WI38 (cell line): ENCODE measurements around the gene TTC9C.

Experiments
- H3K4me3 ChIP-seq: 2 replicates; pipeline ENCODE4 v1.5.1; 2011; ENCODE audit warnings: low read depth, mild to moderate bottlenecking, control low read depth, low read length
- TF ChIP-seq, protein P1 (sequence below): IDR thresholded peaks from 2 replicates; pipeline ENCODE4 v1.5.1; 2012; ENCODE audit warnings: low read depth, mild to moderate bottlenecking, control low read depth, low read length

Gene TTC9C

DNA sequence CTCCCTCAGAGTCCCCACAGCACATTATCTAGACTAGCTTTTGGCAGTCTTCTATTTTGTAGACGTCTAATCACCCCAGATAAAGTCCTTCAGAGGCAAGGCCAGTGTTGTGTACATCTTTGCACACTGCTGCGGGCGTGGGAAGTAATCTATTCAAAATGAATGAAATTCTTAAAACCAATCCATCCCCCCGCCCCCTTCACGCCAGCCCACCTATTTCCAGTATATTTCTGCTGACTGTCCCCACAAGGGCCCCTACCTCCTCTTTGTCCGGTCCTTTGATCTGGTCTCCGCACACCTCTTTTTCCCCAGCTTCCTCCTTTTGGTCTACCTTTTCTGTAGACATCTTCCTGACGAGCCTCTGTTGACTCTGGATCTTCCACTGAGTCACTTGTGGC lies 21.4 kb upstream of the TTC9C start:
- TF ChIP-seq, protein P1, sequence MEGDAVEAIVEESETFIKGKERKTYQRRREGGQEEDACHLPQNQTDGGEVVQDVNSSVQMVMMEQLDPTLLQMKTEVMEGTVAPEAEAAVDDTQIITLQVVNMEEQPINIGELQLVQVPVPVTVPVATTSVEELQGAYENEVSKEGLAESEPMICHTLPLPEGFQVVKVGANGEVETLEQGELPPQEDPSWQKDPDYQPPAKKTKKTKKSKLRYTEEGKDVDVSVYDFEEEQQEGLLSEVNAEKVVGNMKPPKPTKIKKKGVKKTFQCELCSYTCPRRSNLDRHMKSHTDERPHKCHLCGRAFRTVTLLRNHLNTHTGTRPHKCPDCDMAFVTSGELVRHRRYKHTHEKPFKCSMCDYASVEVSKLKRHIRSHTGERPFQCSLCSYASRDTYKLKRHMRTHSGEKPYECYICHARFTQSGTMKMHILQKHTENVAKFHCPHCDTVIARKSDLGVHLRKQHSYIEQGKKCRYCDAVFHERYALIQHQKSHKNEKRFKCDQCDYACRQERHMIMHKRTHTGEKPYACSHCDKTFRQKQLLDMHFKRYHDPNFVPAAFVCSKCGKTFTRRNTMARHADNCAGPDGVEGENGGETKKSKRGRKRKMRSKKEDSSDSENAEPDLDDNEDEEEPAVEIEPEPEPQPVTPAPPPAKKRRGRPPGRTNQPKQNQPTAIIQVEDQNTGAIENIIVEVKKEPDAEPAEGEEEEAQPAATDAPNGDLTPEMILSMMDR: no peak
- no peak overlapping the region for H3K4me3 ChIP-seq

DNA sequence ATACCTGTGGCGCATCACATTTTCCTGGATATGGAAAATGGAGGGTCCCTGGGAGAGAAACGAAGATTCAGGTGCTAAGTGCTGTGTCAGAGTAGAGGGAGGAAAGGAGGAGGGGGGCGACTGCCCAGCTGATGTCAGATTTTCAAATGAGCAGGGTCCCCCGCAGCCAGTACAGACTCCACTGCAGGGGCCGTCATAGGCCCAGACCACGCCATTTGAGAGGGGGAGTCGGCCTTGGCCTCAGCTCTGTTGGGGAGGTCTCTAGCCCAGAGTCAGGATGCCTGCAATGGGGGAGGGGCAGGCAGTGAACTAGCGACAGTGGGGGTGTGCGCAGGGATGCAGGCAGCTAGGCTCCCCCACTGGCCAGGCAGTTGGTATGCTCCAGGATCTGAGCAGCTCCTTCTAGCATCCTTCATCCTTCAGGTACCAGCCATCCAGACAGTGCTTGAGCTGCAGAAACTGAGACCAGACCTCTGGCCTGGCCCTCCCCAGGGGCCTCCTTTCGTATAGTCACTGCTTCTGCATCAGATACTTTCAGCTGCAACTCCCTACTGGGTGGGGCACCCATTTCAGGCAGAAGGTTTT lies 20.9 kb upstream of the TTC9C start, which contains the start of the genes BSCL2 and GNG3:
BSCL2 (minus strand) TSS at position 148 of the 585 bp plus-strand sequence. CDS start 229 bp downstream, outside the sequence.
GNG3 (plus strand) TSS at position 400 of the 585 bp plus-strand sequence. CDS start 620 bp downstream, outside the sequence.
- TF ChIP-seq, protein P1: no peak
- H3K4me3 ChIP-seq: peak within 1 kb of the TSS; percentile 73

DNA sequence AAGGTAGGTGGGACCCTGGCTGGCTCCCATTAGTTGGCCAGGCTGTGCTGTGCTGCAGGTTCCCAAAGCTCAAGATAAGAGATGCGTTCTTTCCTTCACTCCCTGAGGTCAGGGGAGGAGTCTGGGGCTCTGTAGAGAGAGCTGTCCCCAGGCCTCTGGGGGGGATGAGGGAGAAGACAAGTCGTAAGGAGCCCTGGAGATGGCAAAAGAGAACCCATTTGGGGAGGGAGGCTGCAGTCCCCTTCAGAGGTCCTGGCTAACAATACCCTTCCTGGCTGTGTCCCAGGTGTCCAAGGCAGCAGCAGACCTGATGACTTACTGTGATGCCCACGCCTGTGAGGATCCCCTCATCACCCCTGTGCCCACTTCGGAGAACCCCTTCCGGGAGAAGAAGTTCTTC lies 19.9 kb upstream of the TTC9C start:
- TF ChIP-seq, protein P1: no peak
- peak overlapping the region; percentile 60; the same call in 1 of the 2 replicates for H3K4me3 ChIP-seq

DNA sequence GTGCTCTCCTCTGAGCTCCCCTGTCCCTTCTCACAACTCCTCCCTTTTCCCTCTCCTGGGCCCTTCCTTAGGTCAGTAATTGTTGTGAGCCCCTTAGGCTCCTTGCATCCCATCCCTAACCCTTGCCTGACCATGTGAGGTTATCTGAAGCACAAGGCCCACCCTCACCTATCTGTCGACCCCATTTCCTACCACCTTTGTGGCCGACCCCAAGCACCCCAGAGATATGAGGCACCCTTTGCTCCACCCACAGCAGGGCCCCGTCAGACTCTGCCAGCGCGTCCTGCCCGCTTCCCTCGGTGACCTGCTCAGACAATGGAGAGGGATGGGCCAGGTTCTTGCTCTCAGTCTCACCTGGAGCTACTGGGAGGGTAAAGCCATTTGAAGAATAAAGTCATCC lies 19.5 kb upstream of the TTC9C start:
- TF ChIP-seq, protein P1: no peak
- H3K4me3 ChIP-seq: peak overlapping the region; percentile 60

DNA sequence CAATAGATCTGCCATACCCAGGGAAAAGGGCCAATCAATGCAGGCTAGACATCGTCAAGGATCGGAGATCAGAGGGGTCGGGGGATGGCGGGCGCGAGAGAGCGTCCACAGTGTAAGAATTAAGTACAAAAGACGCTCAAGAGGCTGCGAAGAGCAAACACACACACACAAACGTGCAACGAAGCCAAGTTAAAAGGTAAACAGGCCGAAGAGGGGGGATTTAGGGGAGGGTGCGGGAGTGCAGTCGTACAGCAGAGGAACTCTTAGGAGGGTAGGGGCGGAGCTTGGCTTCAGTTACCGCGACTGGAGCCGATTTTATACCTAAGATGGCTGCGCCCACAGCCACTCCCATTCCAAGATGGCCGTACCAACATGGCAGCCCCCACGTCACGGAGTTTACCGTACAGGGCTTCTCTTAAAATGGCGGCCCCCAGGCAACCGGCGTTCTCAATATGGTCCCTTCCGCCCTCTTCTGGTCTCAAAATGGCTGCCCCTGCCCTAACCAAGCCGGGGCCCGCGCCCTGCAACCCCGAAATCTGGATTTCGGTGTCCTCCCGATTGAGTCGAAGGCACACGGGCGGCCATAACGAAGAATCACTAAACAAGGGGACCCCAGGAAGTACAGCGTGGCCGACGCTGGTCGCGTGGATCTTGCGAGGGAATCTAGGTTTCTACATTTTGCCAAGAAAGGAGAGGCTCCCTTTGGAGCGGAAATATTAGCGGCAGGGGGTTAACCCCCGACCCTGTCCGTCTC lies 18.9 kb upstream of the TTC9C start:
- TF ChIP-seq, protein P1: no peak
- peak overlapping the region; percentile 60 for H3K4me3 ChIP-seq

DNA sequence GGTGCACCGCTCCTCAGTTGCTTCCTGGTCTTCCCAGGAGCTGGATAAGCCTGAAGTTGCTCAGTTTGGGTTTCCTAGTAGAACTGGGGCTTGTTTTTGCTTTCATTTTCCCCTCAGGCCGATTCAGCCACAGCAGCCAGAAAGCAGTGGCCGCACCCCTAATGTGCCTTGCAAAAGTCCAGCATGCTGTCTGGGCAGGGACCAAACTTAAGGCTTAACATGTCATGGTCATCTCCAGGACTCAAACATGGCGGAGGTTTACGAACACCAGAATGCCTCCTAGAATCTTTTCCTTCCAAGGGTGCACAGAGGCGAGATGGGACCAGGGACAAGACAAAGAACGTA lies 18.3 kb upstream of the TTC9C start:
- peak overlapping the region; percentile 60 for H3K4me3 ChIP-seq
- TF ChIP-seq, protein P1: no peak

DNA sequence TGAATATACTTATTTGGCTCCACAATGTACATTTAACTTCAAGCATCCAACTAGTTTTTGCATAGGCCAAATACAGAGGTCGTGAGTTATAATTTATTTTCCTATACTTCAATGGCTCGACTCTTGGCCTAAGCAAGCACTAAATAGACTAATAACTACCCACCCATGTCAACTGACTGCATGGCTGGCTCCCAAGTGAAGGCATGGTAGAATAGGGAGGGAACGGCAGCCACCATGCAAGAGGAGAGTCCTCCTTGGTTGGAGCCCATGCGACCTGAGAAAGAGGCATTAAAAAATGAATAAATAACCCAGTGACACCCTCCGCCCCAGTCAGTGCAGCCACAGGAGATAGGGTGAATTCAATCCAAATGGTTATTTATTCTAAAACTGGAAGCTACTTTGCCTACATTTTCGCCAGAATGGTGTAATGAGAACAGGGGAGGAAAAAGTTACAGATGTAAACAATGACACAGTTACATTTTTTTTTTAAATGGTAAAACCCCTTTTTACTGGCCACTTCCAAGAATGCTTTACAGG lies 15.9 kb upstream of the TTC9C start:
- TF ChIP-seq, protein P1: no peak
- no peak overlapping the region for H3K4me3 ChIP-seq
